ENCODE results near the gene ST3GAL4.

ST3GAL4 gene

GRCh38 chr11:126352934-126353801 lies 2.3 kb upstream of the ST3GAL4 start (continued):
- TF ChIP-seq, protein P1, sequence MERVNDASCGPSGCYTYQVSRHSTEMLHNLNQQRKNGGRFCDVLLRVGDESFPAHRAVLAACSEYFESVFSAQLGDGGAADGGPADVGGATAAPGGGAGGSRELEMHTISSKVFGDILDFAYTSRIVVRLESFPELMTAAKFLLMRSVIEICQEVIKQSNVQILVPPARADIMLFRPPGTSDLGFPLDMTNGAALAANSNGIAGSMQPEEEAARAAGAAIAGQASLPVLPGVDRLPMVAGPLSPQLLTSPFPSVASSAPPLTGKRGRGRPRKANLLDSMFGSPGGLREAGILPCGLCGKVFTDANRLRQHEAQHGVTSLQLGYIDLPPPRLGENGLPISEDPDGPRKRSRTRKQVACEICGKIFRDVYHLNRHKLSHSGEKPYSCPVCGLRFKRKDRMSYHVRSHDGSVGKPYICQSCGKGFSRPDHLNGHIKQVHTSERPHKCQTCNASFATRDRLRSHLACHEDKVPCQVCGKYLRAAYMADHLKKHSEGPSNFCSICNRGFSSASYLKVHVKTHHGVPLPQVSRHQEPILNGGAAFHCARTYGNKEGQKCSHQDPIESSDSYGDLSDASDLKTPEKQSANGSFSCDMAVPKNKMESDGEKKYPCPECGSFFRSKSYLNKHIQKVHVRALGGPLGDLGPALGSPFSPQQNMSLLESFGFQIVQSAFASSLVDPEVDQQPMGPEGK (tag by site-specific recombination; IDR thresholded peaks at IDR 0.05) = no peak
- TF ChIP-seq ZNF433 (tag by site-specific recombination; IDR thresholded peaks at IDR 0.05; ENCODE audit: low read depth) (no peak), GLIS2 (tag by site-specific recombination; IDR thresholded peaks at IDR 0.05) (no peak), ZNF571 (tag by site-specific recombination; IDR thresholded peaks at IDR 0.05) (no peak), ZNF555 (tag by site-specific recombination; conservative IDR thresholded peaks at IDR 0.05) (no peak), ZNF23 (tag by site-specific recombination; IDR thresholded peaks at IDR 0.05; ENCODE audit: borderline replicate concordance) (no peak), ZNF292 (tag by site-specific recombination; IDR thresholded peaks at IDR 0.05; ENCODE audit: borderline replicate concordance, low read depth) (no peak), ZBTB17 (tag by site-specific recombination; IDR thresholded peaks at IDR 0.05) (no peak), ZNF175 (tag by site-specific recombination; IDR thresholded peaks at IDR 0.05) (no peak), RBAK (tag by site-specific recombination; IDR thresholded peaks at IDR 0.05) (no peak), ZNF670 (tag by site-specific recombination; IDR thresholded peaks at IDR 0.05; ENCODE audit: low read depth) (0 out of 2 replicates have a peak, but pooled peaks have one; percentile 27), ZNF157 (tag by site-specific recombination; IDR thresholded peaks at IDR 0.05) (no peak), ZNF776 (tag by site-specific recombination; IDR thresholded peaks at IDR 0.05; ENCODE audit: borderline replicate concordance) (no peak), MEIS1 (CRISPR knock-in tag; IDR thresholded peaks at IDR 0.05; ENCODE audit: borderline replicate concordance) (no peak), YY2 (tag by site-specific recombination; IDR thresholded peaks at IDR 0.05) (no peak), ZNF596 (tag by site-specific recombination; IDR thresholded peaks at IDR 0.05) (no peak), ZNF398 (tag by site-specific recombination; IDR thresholded peaks at IDR 0.05) (no peak), ZBTB44 (tag by site-specific recombination; IDR thresholded peaks at IDR 0.05) (no peak)
- TF ChIP-seq, protein P2, sequence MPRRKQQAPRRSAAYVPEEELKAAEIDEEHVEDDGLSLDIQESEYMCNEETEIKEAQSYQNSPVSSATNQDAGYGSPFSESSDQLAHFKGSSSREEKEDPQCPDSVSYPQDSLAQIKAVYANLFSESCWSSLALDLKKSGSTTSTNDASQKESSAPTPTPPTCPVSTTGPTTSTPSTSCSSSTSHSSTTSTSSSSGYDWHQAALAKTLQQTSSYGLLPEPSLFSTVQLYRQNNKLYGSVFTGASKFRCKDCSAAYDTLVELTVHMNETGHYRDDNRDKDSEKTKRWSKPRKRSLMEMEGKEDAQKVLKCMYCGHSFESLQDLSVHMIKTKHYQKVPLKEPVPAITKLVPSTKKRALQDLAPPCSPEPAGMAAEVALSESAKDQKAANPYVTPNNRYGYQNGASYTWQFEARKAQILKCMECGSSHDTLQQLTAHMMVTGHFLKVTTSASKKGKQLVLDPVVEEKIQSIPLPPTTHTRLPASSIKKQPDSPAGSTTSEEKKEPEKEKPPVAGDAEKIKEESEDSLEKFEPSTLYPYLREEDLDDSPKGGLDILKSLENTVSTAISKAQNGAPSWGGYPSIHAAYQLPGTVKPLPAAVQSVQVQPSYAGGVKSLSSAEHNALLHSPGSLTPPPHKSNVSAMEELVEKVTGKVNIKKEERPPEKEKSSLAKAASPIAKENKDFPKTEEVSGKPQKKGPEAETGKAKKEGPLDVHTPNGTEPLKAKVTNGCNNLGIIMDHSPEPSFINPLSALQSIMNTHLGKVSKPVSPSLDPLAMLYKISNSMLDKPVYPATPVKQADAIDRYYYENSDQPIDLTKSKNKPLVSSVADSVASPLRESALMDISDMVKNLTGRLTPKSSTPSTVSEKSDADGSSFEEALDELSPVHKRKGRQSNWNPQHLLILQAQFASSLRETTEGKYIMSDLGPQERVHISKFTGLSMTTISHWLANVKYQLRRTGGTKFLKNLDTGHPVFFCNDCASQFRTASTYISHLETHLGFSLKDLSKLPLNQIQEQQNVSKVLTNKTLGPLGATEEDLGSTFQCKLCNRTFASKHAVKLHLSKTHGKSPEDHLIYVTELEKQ (tag by site-specific recombination; IDR thresholded peaks at IDR 0.05; ENCODE audit: borderline replicate concordance) = no peak
- TF ChIP-seq, protein P3, sequence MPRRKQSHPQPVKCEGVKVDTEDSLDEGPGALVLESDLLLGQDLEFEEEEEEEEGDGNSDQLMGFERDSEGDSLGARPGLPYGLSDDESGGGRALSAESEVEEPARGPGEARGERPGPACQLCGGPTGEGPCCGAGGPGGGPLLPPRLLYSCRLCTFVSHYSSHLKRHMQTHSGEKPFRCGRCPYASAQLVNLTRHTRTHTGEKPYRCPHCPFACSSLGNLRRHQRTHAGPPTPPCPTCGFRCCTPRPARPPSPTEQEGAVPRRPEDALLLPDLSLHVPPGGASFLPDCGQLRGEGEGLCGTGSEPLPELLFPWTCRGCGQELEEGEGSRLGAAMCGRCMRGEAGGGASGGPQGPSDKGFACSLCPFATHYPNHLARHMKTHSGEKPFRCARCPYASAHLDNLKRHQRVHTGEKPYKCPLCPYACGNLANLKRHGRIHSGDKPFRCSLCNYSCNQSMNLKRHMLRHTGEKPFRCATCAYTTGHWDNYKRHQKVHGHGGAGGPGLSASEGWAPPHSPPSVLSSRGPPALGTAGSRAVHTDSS (tag by site-specific recombination; IDR thresholded peaks at IDR 0.05) = no peak
- TF ChIP-seq, protein P4, sequence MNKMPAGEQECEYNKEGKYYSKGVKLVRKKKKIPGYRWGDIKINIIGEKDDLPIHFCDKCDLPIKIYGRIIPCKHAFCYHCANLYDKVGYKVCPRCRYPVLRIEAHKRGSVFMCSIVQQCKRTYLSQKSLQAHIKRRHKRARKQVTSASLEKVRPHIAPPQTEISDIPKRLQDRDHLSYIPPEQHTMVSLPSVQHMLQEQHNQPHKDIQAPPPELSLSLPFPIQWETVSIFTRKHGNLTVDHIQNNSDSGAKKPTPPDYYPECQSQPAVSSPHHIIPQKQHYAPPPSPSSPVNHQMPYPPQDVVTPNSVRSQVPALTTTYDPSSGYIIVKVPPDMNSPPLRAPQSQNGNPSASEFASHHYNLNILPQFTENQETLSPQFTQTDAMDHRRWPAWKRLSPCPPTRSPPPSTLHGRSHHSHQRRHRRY (tag by site-specific recombination; IDR thresholded peaks at IDR 0.05) = no peak
- TF ChIP-seq, protein P5, sequence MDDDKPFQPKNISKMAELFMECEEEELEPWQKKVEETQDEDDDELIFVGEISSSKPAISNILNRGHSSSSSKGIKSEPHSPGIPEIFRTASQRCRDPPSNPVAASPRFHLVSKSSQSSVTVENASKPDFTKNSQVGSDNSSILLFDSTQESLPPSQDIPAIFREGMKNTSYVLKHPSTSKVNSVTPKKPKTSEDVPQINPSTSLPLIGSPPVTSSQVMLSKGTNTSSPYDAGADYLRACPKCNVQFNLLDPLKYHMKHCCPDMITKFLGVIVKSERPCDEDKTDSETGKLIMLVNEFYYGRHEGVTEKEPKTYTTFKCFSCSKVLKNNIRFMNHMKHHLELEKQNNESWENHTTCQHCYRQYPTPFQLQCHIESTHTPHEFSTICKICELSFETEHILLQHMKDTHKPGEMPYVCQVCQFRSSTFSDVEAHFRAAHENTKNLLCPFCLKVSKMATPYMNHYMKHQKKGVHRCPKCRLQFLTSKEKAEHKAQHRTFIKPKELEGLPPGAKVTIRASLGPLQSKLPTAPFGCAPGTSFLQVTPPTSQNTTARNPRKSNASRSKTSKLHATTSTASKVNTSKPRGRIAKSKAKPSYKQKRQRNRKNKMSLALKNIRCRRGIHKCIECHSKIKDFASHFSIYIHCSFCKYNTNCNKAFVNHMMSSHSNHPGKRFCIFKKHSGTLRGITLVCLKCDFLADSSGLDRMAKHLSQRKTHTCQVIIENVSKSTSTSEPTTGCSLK (tag by site-specific recombination; IDR thresholded peaks at IDR 0.05) = no peak
- TF ChIP-seq, protein P6, sequence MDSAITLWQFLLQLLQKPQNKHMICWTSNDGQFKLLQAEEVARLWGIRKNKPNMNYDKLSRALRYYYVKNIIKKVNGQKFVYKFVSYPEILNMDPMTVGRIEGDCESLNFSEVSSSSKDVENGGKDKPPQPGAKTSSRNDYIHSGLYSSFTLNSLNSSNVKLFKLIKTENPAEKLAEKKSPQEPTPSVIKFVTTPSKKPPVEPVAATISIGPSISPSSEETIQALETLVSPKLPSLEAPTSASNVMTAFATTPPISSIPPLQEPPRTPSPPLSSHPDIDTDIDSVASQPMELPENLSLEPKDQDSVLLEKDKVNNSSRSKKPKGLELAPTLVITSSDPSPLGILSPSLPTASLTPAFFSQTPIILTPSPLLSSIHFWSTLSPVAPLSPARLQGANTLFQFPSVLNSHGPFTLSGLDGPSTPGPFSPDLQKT (IDR thresholded peaks at IDR 0.05; ENCODE audit: borderline replicate concordance, low read depth, low read length) = no peak
